Measurements from ENCODE around the gene SLCO4A1. TPM values are rescaled to one million over a fixed set of nuclear protein-coding genes. Genes with fewer than 3 reads are reported as not detected.

Gene SLCO4A1
- total and polyA plus RNA-seq, 2 donors (not counting 1 experiment from before 2014, with no cell fraction given) = 2.1 to 79.5 TPM

GRCh38 chr20:62635232-62635631 is 7.1 kb upstream of the SLCO4A1 start:
- intact Hi-C loops (cut with micrococcal nuclease) = no loop called here
- Mint-ChIP-seq H3K27me3 (peaks cover 22% of the 10 kb centered on the region), H3K4me3 (no peak overlapping the region), H3K9me3 (ENCODE audit: insufficient read depth) (no peaks in the 10 kb centered on the region), H3K27ac (no peak overlapping the region), H3K4me1 (peaks cover 4% of the 10 kb centered on the region)
- H3K27ac ChIP-seq (ENCODE audit: low read length in 2 of 2) = no peak overlapping the region
- H3K4me1 ChIP-seq (ENCODE audit: control insufficient read depth in 2 of 2, insufficient read depth in 2 of 2, low read length in 2 of 2) = no peaks in the 10 kb centered on the region
- ChIA-PET CTCF (no interaction called here), POLR2A (interaction anchor here (0.7 kb wide), 1 partner anchor 11 kb away, joined by 3 read pairs; no protein-coding TSS in a partner anchor)
- no peaks in the 10 kb centered on the region for H3K36me3 ChIP-seq (replicated peaks in 1 of 2; ENCODE audit: control extremely low read depth in 1 of 2, control insufficient read depth in 1 of 2, extremely low read depth in 1 of 2, insufficient read depth in 2 of 2, low read length in 1 of 2)
- DNase-seq (no peak), ATAC-seq (ENCODE audit: low read depth) (no peak)
- no peak overlapping the region for H2AFZ ChIP-seq (ENCODE audit: insufficient read depth, low read depth, low read length, poor library complexity, severe bottlenecking)
- 96% methylated on average over 15 of the region's 15 CpGs for WGBS (ENCODE audit: insufficient coverage)
- H3K4me3 ChIP-seq (ENCODE audit: control extremely low read depth in 1 of 5, extremely low read depth in 1 of 5, insufficient read depth in 1 of 5, low read depth in 2 of 5, low read length in 4 of 5) = no peak overlapping the region
- H3K4me2 ChIP-seq (replicated peaks; ENCODE audit: low read depth, low read length, poor library complexity, severe bottlenecking) = no peak overlapping the region
- H3K9me3 ChIP-seq (ENCODE audit: control extremely low read depth in 1 of 3, control insufficient read depth in 2 of 3, insufficient read depth in 1 of 3, low read length in 2 of 3) = no peaks in the 10 kb centered on the region
- H3K79me2 ChIP-seq (ENCODE audit: control insufficient read depth, insufficient read depth, low read length) = no peaks in the 10 kb centered on the region
- TF ChIP-seq EZH2 (IDR thresholded peaks at IDR 0.05; ENCODE audit: borderline replicate concordance, insufficient read depth, low read depth, low read length, poor library complexity, severe bottlenecking) (no peak), CTCF (IDR thresholded peaks at IDR 0.05) (no peak)
- H3K9ac ChIP-seq (ENCODE audit: low read length) = no peak overlapping the region
- peaks cover 0 to 20% (median 0%) of the 10 kb centered on the region in 4 experiments for H3K27me3 ChIP-seq (replicated peaks in 1 of 4; ENCODE audit: control extremely low read depth in 1 of 4, control insufficient read depth in 3 of 4, insufficient read depth in 4 of 4, low read length in 3 of 4)
- no peaks in the 10 kb centered on the region for H4K20me1 ChIP-seq (ENCODE audit: control insufficient read depth, insufficient read depth, low read length, poor library complexity, severe bottlenecking)

GRCh38 chr20:62635852-62636251 is 6.5 kb upstream of the SLCO4A1 start:
- peaks cover 1% of the 10 kb centered on the region for H3K4me1 Mint-ChIP-seq
- Histone ChIP-seq H3K4me1 (ENCODE audit: control insufficient read depth in 2 of 2, insufficient read depth in 2 of 2, low read length in 2 of 2) (no peaks in the 10 kb centered on the region), H3K27ac (ENCODE audit: low read length in 2 of 2) (no peak overlapping the region), H4K20me1 (ENCODE audit: control insufficient read depth, insufficient read depth, low read length, poor library complexity, severe bottlenecking) (no peaks in the 10 kb centered on the region), H3K9me3 (ENCODE audit: control extremely low read depth in 1 of 3, control insufficient read depth in 2 of 3, insufficient read depth in 1 of 3, low read length in 2 of 3) (no peaks in the 10 kb centered on the region), H3K9ac (ENCODE audit: low read length) (no peak overlapping the region), H3K36me3 (replicated peaks in 1 of 2; ENCODE audit: control extremely low read depth in 1 of 2, control insufficient read depth in 1 of 2, extremely low read depth in 1 of 2, insufficient read depth in 2 of 2, low read length in 1 of 2) (no peaks in the 10 kb centered on the region), H3K27me3 (replicated peaks in 1 of 4; ENCODE audit: control extremely low read depth in 1 of 4, control insufficient read depth in 3 of 4, insufficient read depth in 4 of 4, low read length in 3 of 4) (peaks cover 0 to 20% (median 0%) of the 10 kb centered on the region in 4 experiments), H2AFZ (ENCODE audit: insufficient read depth, low read depth, low read length, poor library complexity, severe bottlenecking) (no peak overlapping the region), H3K4me2 (replicated peaks; ENCODE audit: low read depth, low read length, poor library complexity, severe bottlenecking) (no peak overlapping the region), H3K4me3 (ENCODE audit: control extremely low read depth in 1 of 5, extremely low read depth in 1 of 5, insufficient read depth in 1 of 5, low read depth in 2 of 5, low read length in 4 of 5) (no peak overlapping the region), H3K79me2 (ENCODE audit: control insufficient read depth, insufficient read depth, low read length) (no peaks in the 10 kb centered on the region)
- H3K9me3 Mint-ChIP-seq (ENCODE audit: insufficient read depth) = no peaks in the 10 kb centered on the region
- DNase-seq (no peak), ATAC-seq (ENCODE audit: low read depth) (no peak)
- peaks cover 22% of the 10 kb centered on the region for H3K27me3 Mint-ChIP-seq
- no peak overlapping the region for H3K4me3 Mint-ChIP-seq
- 93% methylated on average over 15 of the region's 16 CpGs for WGBS (ENCODE audit: insufficient coverage)
- H3K27ac Mint-ChIP-seq = no peak overlapping the region
- CTCF ChIA-PET = interaction anchor here (1.3 kb wide), 1 partner anchor 26 kb away, joined by 3 read pairs; no protein-coding TSS in a partner anchor
- TF ChIP-seq EZH2 (IDR thresholded peaks at IDR 0.05; ENCODE audit: borderline replicate concordance, insufficient read depth, low read depth, low read length, poor library complexity, severe bottlenecking) (no peak), CTCF (IDR thresholded peaks at IDR 0.05) (no peak)
- intact Hi-C loops (cut with micrococcal nuclease) = no loop called here
- POLR2A ChIA-PET = no interaction called here

Measured in B cell (primary cell).